ENCODE data around the gene ASB3. TPM values are rescaled to one million over a fixed set of nuclear protein-coding genes. Genes with fewer than 3 reads are reported as not detected.

The ASB3 gene
- total RNA-seq = 10 to 100 TPM; 15.6 to 25.8 (median 21.1) TPM

- TF ChIP-seq, protein P1, sequence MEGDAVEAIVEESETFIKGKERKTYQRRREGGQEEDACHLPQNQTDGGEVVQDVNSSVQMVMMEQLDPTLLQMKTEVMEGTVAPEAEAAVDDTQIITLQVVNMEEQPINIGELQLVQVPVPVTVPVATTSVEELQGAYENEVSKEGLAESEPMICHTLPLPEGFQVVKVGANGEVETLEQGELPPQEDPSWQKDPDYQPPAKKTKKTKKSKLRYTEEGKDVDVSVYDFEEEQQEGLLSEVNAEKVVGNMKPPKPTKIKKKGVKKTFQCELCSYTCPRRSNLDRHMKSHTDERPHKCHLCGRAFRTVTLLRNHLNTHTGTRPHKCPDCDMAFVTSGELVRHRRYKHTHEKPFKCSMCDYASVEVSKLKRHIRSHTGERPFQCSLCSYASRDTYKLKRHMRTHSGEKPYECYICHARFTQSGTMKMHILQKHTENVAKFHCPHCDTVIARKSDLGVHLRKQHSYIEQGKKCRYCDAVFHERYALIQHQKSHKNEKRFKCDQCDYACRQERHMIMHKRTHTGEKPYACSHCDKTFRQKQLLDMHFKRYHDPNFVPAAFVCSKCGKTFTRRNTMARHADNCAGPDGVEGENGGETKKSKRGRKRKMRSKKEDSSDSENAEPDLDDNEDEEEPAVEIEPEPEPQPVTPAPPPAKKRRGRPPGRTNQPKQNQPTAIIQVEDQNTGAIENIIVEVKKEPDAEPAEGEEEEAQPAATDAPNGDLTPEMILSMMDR (IDR thresholded peaks at IDR 0.05; ENCODE audit: low read depth) = no peak
These were observed at the start of gene ASB3, which contains the start of gene ERLEC1 for GRCh38 chr2:53786705-53787613. Gene ASB3 (minus strand): TSS chr2:53786953. CDS start chr2:53765572, 21,381 bp downstream. Gene ERLEC1 (plus strand): TSS chr2:53787044. CDS start chr2:53787211, 167 bp downstream.

- TF ChIP-seq, protein P1 (IDR thresholded peaks at IDR 0.05; ENCODE audit: low read depth) = no peak
These were observed 42.7 kb upstream of the ASB3 start for GRCh38 chr2:53829273-53829979.

GRCh38 chr2:53828331-53828730 lies 41.6 kb upstream of the ASB3 start:
- TF ChIP-seq, protein P1 (IDR thresholded peaks at IDR 0.05; ENCODE audit: low read depth) = no peak

DNA sequence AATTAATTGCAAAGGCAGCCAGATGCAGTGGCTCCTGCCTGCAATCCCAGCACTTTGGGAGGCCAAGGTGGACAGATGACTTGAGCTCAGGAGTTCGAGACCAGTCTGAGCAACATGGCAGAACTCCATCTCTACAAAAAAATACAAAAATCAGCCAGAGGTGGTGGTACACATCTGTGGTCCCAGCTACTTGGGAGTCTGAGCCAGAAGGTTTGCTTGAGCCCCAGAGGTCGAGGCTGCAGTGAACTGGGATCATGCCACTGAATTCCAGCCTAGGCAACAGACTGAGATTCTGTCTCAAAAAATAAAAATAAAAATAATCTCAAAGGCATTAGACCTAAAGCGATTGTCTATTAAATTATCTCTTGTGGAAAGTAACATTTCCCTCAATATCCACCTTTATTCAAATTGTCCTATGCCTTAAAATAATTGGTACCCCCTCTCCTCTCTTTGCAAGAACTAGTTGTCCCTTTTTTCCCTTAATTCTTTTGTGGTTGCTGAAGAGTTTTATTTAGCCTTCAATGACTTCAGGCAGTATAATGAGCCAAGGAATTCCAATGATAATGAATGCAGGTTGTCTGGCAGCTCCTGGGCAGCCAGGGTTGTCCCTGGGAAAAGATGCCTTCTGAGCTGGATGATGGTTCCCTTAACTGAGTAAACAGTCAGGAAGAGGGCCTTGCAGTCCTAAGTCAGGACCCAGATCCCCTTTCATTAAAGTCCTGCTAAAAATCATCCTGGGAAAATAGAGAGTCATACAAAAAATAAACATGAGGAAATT lies 40.8 kb upstream of the ASB3 start:
- TF ChIP-seq, protein P1 (IDR thresholded peaks at IDR 0.05; ENCODE audit: low read depth) = no peak

- TF ChIP-seq, protein P1 (IDR thresholded peaks at IDR 0.05; ENCODE audit: low read depth) = no peak
These were observed 40.0 kb upstream of the ASB3 start for GRCh38 chr2:53826587-53827397.

DNA sequence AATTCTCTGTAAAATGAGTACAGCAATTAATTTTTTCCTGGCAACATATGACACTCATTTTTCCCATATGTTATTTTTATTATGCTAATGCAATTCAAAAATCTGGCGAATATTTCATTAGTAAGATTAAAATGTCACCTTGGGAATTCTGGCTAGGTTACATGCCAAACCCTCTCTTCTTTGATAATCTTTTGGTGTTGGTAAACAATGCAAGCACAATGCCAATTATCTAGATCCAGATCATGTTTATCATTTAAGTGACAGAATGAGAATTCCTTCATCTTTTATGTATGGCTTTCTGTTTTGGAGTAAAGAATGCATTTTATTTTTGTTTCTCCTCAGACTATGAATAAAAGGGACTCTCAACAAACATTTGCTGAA lies 39.3 kb upstream of the ASB3 start:
- TF ChIP-seq, protein P1 (IDR thresholded peaks at IDR 0.05; ENCODE audit: low read depth) = no peak

All from subcutaneous adipose tissue (tissue), 4 donors.